Retinal pigment epithelial cell (primary cell): ENCODE measurements around the gene CDHR5.

ENCODE experiments used
- DNase-seq: peaks from one replicate; pipeline ENCODE4 v3.0.0-alpha.2; 2010; ENCODE audit warnings: low read depth
- H3K4me3 ChIP-seq: 2 replicates; pipeline ENCODE4 v1.5.1; 2011; ENCODE audit warnings: mild to moderate bottlenecking, low read length, control low read depth, moderate library complexity
- CTCF ChIP-seq: conservative IDR thresholded peaks from 2 replicates; pipeline ENCODE4 v1.5.1; 2011; ENCODE audit warnings: low read depth, low read length, control low read depth, inconsistent platforms

CDHR5 gene

GRCh38 chr11:624705-625635 lies at the start of gene CDHR5:
Gene CDHR5, minus strand, starts transcription at chr11:624955. Its CDS starts 53 bp downstream, at chr11:624902.
- no peak within 1 kb of the TSS for H3K4me3 ChIP-seq
- TF ChIP-seq CTCF: no peak
- DNase-seq: no peak

- TF ChIP-seq CTCF: no peak
- no peak for DNase-seq
- no peak overlapping the region for H3K4me3 ChIP-seq
Observed at GRCh38 chr11:674406-674805, 49.7 kb upstream of the CDHR5 start.

- DNase-seq: no peak
- no peak overlapping the region for H3K4me3 ChIP-seq
- no peak for TF ChIP-seq CTCF
Observed at GRCh38 chr11:673866-674265, 49.1 kb upstream of the CDHR5 start.

GRCh38 chr11:665704-666281 lies 41.0 kb upstream of the CDHR5 start:
- no peak overlapping the region for H3K4me3 ChIP-seq
- DNase-seq: no peak
- no peak for TF ChIP-seq CTCF

GRCh38 chr11:665062-665703 lies 40.4 kb upstream of the CDHR5 start:
- TF ChIP-seq CTCF: no peak

GRCh38 chr11:662689-663274 lies 38.0 kb upstream of the CDHR5 start:
- DNase-seq: no peak
- peak; percentile 70 for TF ChIP-seq CTCF
- H3K4me3 ChIP-seq: no peak overlapping the region

More at GRCh38 chr11:665062-665703, 40.4 kb upstream of the CDHR5 start:
- no peak overlapping the region for H3K4me3 ChIP-seq
- no peak for DNase-seq
